MM.1S (cell line): Measurements from ENCODE around the gene REPS1.

Source experiments
- CTCF ChIP-seq: fragments of 300-600 bp; sonication (generic); IDR thresholded peaks from 2 replicates; pipeline ENCODE4 v1.5.1; 2016; ENCODE audit warnings: antibody characterized with exemption, low read length, mixed read lengths
- EZH2 ChIP-seq: fragments of 300-600 bp; sonication (generic); optimal IDR thresholded peaks from 2 replicates; pipeline ENCODE3; 2017; ENCODE audit warnings: low read depth, mild to moderate bottlenecking, antibody characterized with exemption, low read length, mixed read lengths
- EZH2phosphoT487 ChIP-seq: fragments of 300-600 bp; sonication (generic); IDR thresholded peaks from 2 replicates; pipeline ENCODE4 v1.6.1; 2018; ENCODE audit warnings: antibody characterized with exemption, low read length

GRCh38 chr6:138923561-138923960 is 64.5 kb downstream of the REPS1 start:
- TF ChIP-seq EZH2: no peak
- TF ChIP-seq CTCF: no peak
- no peak for TF ChIP-seq EZH2phosphoT487
